HG02759 (cell line): ENCODE results near the gene KRTAP19-5.
"Not testable (repeated sequence)": the region's sequence is repeated elsewhere in the genome, so short reads cannot be mapped to it uniquely, and the experiment has no call there.

Experiments
- ATAC-seq: cut with Tn5 transposase; IDR thresholded peaks from one replicate; pipeline ENCODE4 v1.9.1; 2021; ENCODE audit warnings: mild to moderate bottlenecking, moderate library complexity; ENCODE audit not compliant: unreplicated experiment

KRTAP19-5 gene

GRCh38 chr21:30502041-30502440 lies at the start of gene KRTAP19-5:
Gene KRTAP19-5, minus strand, starts transcription at chr21:30502141. Its CDS starts 51 bp downstream, at chr21:30502090.
- ATAC-seq, result no peak

- no peak for ATAC-seq
These were observed 39.8 kb upstream of the KRTAP19-5 start, which contains the start of gene KRTAP19-6 for GRCh38 chr21:30541764-30542163. Gene KRTAP19-6, minus strand, starts transcription at chr21:30541864. Its CDS starts 31 bp downstream, at chr21:30541833.

- ATAC-seq, result no peak
These were observed 16.9 kb upstream of the KRTAP19-5 start for GRCh38 chr21:30518876-30519275.

GRCh38 chr21:30515681-30516080 lies 13.7 kb upstream of the KRTAP19-5 start:
- ATAC-seq, result no peak

- not testable (repeated sequence) for ATAC-seq
These were observed 3.8 kb upstream of the KRTAP19-5 start for GRCh38 chr21:30505621-30506205.

- ATAC-seq, result no peak
These were observed 4.9 kb downstream of the KRTAP19-5 start, which contains the start of gene KRTAP19-4 for GRCh38 chr21:30497065-30497464. Gene KRTAP19-4, minus strand, starts transcription at chr21:30497165. Its CDS starts 55 bp downstream, at chr21:30497110.

- ATAC-seq, result no peak
These were observed 9.9 kb downstream of the KRTAP19-5 start, which contains the start of gene KRTAP19-3 for GRCh38 chr21:30491963-30492428. Gene KRTAP19-3, minus strand, starts transcription at chr21:30492013. Its CDS starts 56 bp downstream, at chr21:30491957.

GRCh38 chr21:30487336-30487735 lies 14.6 kb downstream of the KRTAP19-5 start, which contains the start of gene KRTAP19-2:
Gene KRTAP19-2, minus strand, starts transcription at chr21:30487436. Its CDS starts 88 bp downstream, at chr21:30487348.
- ATAC-seq, result no peak

- no peak for ATAC-seq
These were observed 15.8 kb downstream of the KRTAP19-5 start for GRCh38 chr21:30486180-30486579.

GRCh38 chr21:30482130-30482529 lies 19.8 kb downstream of the KRTAP19-5 start:
- no peak for ATAC-seq

GRCh38 chr21:30480145-30480544 lies 21.8 kb downstream of the KRTAP19-5 start, which contains the start of gene KRTAP19-1:
Gene KRTAP19-1, minus strand, starts transcription at chr21:30480367. Its CDS starts 50 bp downstream, at chr21:30480317.
- ATAC-seq, result no peak

- no peak for ATAC-seq
These were observed 22.7 kb downstream of the KRTAP19-5 start for GRCh38 chr21:30479259-30479658.

- ATAC-seq, result no peak
These were observed 23.9 kb downstream of the KRTAP19-5 start for GRCh38 chr21:30478004-30478403.

- no peak for ATAC-seq
These were observed 32.8 kb downstream of the KRTAP19-5 start for GRCh38 chr21:30468900-30469714.

- ATAC-seq, result no peak
These were observed 38.2 kb downstream of the KRTAP19-5 start for GRCh38 chr21:30463713-30464112.
